Psoas muscle (tissue), 8 donors: Measurements from ENCODE around the gene LEMD1. TPM values are rescaled to one million over a fixed set of nuclear protein-coding genes. Genes with fewer than 3 reads are reported as not detected.

Experiments
- ATAC-seq, 4 donors: fragments of 200-7000 bp; cut with Tn5 transposase; one replicate each; pipeline ENCODE4 v1.9.1; 2020; ENCODE audit warnings: moderate library complexity in 3 of 4, mild to moderate bottlenecking in 2 of 4
- DNase-seq, 2 donors: peaks; one replicate each; pipeline ENCODE4 v3.0.0-alpha.2; 2020
- H3K27ac ChIP-seq: fragments of 200-600 bp; one replicate; pipeline ENCODE4 v1.8.0; 2022
- H3K27me3 ChIP-seq, 3 donors: fragments of 200-600 bp in 1 of 3; one replicate each; pipeline versions ENCODE4 v1.6.1 to v1.8.0; 2013 to 2022; ENCODE audit warnings: low read length in 2 of 3, mild to moderate bottlenecking in 2 of 3, moderate library complexity in 1 of 3; ENCODE audit not compliant: insufficient read depth in 3 of 3
- H3K36me3 ChIP-seq, 2 donors: fragments of 200-600 bp in 1 of 2; one replicate each; pipeline versions ENCODE4 v1.6.1 to v1.8.0; 2013 to 2022; ENCODE audit warnings: low read depth in 1 of 2, mild to moderate bottlenecking in 1 of 2, moderate library complexity in 1 of 2; ENCODE audit not compliant: insufficient read depth in 1 of 2
- H3K4me1 ChIP-seq: fragments of 200-600 bp; one replicate; pipeline ENCODE4 v1.8.0; 2022
- H3K4me3 ChIP-seq: fragments of 200-600 bp; one replicate; pipeline ENCODE4 v1.8.0; 2022; ENCODE audit warnings: mild to moderate bottlenecking
- H3K9me3 ChIP-seq: fragments of 200-600 bp; one replicate; pipeline ENCODE4 v1.8.0; 2022
- WGBS, 3 donors: extraction: QIAGEN DNeasy Blood & Tissue Kit; methylation state at CpG; one replicate each; pipeline versions ENCODE4 v1.1.6 to v1.1.7; 2013; 5-methylcytosine and 5-hydroxymethylcytosine counted together
- intact Hi-C, 2 donors: fragments of 100-400 bp; cut with DNase I; formaldehyde crosslinking; loops; one replicate each; pipeline versions ENCODE4 v1.11.0 to v1.14.2; 2022
- polyA plus RNA-seq, 3 donors: library from polyadenylated mRNA; stranded (reverse); fragments of 200-250 nt; gene quantifications; one replicate each; pipeline ENCODE4 v1.2.3, GENCODE V29; 2013
- total RNA-seq, 4 donors: library from RNA; stranded (reverse); fragmentation: NEBNext Ultra II Directional in 2 of 4; extraction: Animal tissue kit (Norgen Biotek cat#: 25700) in 2 of 4; gene quantifications; one replicate each; pipeline versions ENCODE4 v1.2.1 to v1.2.4, GENCODE V29; 2021 to 2023
- TF ChIP-seq, protein P1 (sequence below): fragments of 200-600 bp; IDR thresholded peaks from one replicate; pipeline ENCODE4 v1.8.0; 2022; ENCODE audit warnings: antibody characterized with exemption
- donor health status: healthy with polysubstance abuse.
- donor health status: DM: no; HTN: no; CAD: no; lungs with moderate emphysema.
- donor health status: Bipolar disorder and iron deficiency.
- donor health status: healthy.
- donor health status: DM: yes; HTN: yes; CAD: no.
- donor health status: DM: no; HTN: no; CAD: no.
- donor health status: DM: no; HTN: no; CAD: no.
- donor health status: DM: yes; HTN: yes; CAD: no.

Gene LEMD1
- total and polyA plus RNA-seq, 7 donors, result not detected

DNA sequence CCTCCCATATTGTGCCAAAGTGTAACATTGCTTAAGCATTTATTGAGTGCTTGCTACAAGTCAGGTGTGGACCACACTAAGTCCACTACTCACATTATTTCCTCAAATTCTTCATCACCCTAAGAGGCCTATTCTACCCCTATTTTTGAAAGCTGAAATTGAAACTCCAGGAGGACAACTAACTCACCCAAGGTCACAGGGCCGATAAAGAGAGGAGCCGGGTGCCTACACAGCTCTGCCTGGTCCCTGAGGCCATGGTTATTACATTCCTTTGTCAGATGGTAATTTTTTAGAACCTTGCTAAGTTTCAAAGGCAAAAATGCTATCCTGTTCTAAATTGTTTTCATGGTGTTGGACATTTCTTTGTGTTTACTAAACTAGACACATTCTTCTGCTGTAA is 41.0 kb downstream of the LEMD1 start:
- TF ChIP-seq, protein P1, sequence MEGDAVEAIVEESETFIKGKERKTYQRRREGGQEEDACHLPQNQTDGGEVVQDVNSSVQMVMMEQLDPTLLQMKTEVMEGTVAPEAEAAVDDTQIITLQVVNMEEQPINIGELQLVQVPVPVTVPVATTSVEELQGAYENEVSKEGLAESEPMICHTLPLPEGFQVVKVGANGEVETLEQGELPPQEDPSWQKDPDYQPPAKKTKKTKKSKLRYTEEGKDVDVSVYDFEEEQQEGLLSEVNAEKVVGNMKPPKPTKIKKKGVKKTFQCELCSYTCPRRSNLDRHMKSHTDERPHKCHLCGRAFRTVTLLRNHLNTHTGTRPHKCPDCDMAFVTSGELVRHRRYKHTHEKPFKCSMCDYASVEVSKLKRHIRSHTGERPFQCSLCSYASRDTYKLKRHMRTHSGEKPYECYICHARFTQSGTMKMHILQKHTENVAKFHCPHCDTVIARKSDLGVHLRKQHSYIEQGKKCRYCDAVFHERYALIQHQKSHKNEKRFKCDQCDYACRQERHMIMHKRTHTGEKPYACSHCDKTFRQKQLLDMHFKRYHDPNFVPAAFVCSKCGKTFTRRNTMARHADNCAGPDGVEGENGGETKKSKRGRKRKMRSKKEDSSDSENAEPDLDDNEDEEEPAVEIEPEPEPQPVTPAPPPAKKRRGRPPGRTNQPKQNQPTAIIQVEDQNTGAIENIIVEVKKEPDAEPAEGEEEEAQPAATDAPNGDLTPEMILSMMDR, result no peak
- H3K27me3 ChIP-seq, result peaks cover 0 to 37% (median 3%) of the 10 kb centered on the region in 3 donors
- no peaks in the 10 kb centered on the region for H3K36me3 ChIP-seq
- no peak overlapping the region for H3K4me3 ChIP-seq
- H3K27ac ChIP-seq, result no peak overlapping the region
- WGBS, 3 donors, result 45 to 61% (median 58%) methylated on average over 2 of the region's 2 CpGs
- intact Hi-C loops, result no loop called here
- no peak for ATAC-seq
- H3K9me3 ChIP-seq, result no peaks in the 10 kb centered on the region
- H3K4me1 ChIP-seq, result no peaks in the 10 kb centered on the region
- no peak for DNase-seq

DNA sequence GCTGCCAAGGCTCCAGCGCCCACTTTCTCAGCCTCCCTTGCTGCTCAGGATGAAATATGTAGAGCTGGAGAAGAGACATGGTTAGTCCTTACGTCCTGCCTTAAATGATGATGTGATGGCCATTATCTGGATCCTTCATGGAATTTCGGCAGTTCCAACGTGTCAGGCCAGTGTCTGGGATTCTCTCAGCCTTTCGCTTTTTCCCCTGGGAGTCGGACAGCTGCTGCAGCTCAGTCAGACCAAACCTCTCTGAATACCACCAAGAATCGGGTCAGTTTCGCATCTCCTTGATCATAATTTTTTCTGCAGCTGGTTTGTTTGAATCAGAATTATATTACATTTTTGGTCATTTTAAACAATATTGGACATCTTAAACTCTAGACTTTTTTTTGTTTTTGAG is 42.8 kb downstream of the LEMD1 start:
- Histone ChIP-seq H3K27me3 (peaks cover 0 to 51% (median 3%) of the 10 kb centered on the region in 3 donors), H3K4me1 (no peaks in the 10 kb centered on the region), H3K27ac (no peak overlapping the region), H3K9me3 (no peaks in the 10 kb centered on the region), H3K36me3 (no peaks in the 10 kb centered on the region), H3K4me3 (no peak overlapping the region)
- no peak for ATAC-seq
- no peak for DNase-seq
- intact Hi-C loops, result no loop called here
- 27 to 37% (median 31%) methylated on average over 8 of the region's 8 CpGs for WGBS, 3 donors
- TF ChIP-seq, protein P1, result no peak

- Histone ChIP-seq H3K36me3 (no peaks in the 10 kb centered on the region), H3K4me3 (no peak overlapping the region), H3K4me1 (no peaks in the 10 kb centered on the region), H3K9me3 (no peaks in the 10 kb centered on the region), H3K27me3 (peaks cover 0 to 53% (median 5%) of the 10 kb centered on the region in 3 donors), H3K27ac (no peak overlapping the region)
- intact Hi-C loops, result no loop called here
- DNase-seq (no peak), ATAC-seq (no peak)
- TF ChIP-seq, protein P1, result no peak
- WGBS, 3 donors, result 91 to 95% (median 92%) methylated on average over 3 of the region's 3 CpGs
Observed at GRCh38 chr1:205377355-205377754, 44.5 kb downstream of the LEMD1 start.

DNA sequence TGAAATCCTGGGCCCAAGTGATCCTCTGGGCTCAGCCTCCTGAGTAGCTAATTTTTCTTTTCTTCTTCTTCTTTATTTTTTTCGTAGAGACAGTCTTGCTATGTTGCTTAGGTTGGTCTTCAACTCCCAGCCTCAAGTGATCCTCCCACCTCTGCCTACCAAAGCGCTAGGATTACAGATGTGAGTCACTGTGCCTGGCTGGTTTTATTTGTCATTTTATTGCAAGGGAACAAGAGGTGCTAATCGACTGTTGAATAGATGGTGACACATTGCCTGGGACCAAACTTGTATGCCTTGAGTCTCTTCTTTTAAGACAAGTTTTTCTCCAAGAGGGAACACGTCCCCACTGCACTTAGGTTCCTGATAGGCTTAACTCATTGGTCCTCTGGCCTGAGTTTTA is 45.1 kb downstream of the LEMD1 start:
- WGBS, 3 donors, result 66 to 68% (median 67%) methylated on average over 4 of the region's 4 CpGs
- Histone ChIP-seq H3K27ac (no peak overlapping the region), H3K36me3 (no peaks in the 10 kb centered on the region), H3K4me1 (no peaks in the 10 kb centered on the region), H3K9me3 (no peaks in the 10 kb centered on the region), H3K4me3 (no peak overlapping the region), H3K27me3 (peaks cover 0 to 53% (median 5%) of the 10 kb centered on the region in 3 donors)
- intact Hi-C loops, result no loop called here
- no peak for DNase-seq
- TF ChIP-seq, protein P1, result no peak
- no peak for ATAC-seq

DNA sequence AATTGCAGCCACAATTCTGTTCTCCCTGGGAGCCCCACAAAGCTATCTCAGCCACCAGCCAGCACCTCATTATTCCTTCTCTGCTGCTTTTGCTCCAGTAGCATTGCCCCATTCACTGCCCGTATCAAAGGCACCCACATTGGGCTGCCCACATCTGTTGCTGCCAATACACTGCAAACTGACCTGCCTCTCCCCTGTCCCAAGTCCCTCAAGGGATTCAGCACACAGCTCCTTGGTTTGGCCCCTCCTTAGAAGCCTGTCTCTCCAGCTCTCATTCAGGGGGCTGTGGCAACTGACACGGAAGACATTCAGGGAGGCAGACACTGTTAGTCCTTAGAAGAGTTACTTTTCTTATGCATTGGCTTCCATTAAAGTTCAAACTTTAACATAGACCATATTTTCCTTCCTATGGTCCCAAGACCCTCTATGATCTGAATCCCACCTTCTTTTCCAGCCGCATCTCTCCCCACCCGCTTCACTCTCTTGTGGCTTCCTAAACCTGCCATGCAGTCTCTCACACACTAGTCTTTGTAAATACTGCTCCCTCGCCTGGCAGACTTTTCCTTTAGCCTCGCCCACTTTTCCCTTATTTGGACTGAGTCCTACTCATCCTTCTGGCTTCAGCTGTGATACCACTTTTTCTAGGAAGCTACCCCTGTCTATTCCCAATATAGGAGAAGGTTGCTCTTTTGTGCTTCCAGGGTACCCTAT is 45.9 kb downstream of the LEMD1 start:
- Histone ChIP-seq H3K27me3 (peaks cover 0 to 50% (median 5%) of the 10 kb centered on the region in 3 donors), H3K36me3 (no peaks in the 10 kb centered on the region)

More for the DNA sequence above, 45.9 kb downstream of the LEMD1 start:
- Histone ChIP-seq H3K27ac (no peak overlapping the region), H3K9me3 (no peaks in the 10 kb centered on the region), H3K4me1 (no peaks in the 10 kb centered on the region), H3K4me3 (no peak overlapping the region)
- intact Hi-C loops, result no loop called here
- DNase-seq (no peak), ATAC-seq (peak in 1 of 4 donors; percentile 60)
- WGBS, 3 donors, result 20 to 27% (median 21%) methylated on average over 6 of the region's 6 CpGs
- TF ChIP-seq, protein P1, result no peak
